Activated T-cell treated with anti-CD3 and anti-CD28 coated beads, Interleukin-2, amount 50 U/mL, for 24 hours (primary cell): ENCODE measurements around the gene ADAM19.

Source experiments
- DNase-seq: peaks from one replicate; pipeline ENCODE4 v3.0.0-alpha.2; 2020
- H3K27ac Mint-ChIP-seq: 2 replicates; pipeline ENCODE4 v1.8.0; 2020; ENCODE audit warnings: mild to moderate bottlenecking, mixed read lengths
- H3K27me3 Mint-ChIP-seq: 2 replicates; pipeline ENCODE4 v1.8.0; 2020; ENCODE audit warnings: mixed read lengths
- H3K36me3 Mint-ChIP-seq: 2 replicates; pipeline ENCODE4 v1.8.0; 2020; ENCODE audit warnings: low read depth, mixed read lengths
- H3K4me1 Mint-ChIP-seq: 2 replicates; pipeline ENCODE4 v1.8.0; 2020; ENCODE audit warnings: low read depth, mixed read lengths
- H3K4me3 Mint-ChIP-seq: 2 replicates; pipeline ENCODE4 v1.8.0; 2020; ENCODE audit warnings: mild to moderate bottlenecking, moderate library complexity, mixed read lengths
- H3K9me3 Mint-ChIP-seq: 2 replicates; pipeline ENCODE4 v1.8.0; 2020; ENCODE audit warnings: mixed read lengths

Gene ADAM19

DNA sequence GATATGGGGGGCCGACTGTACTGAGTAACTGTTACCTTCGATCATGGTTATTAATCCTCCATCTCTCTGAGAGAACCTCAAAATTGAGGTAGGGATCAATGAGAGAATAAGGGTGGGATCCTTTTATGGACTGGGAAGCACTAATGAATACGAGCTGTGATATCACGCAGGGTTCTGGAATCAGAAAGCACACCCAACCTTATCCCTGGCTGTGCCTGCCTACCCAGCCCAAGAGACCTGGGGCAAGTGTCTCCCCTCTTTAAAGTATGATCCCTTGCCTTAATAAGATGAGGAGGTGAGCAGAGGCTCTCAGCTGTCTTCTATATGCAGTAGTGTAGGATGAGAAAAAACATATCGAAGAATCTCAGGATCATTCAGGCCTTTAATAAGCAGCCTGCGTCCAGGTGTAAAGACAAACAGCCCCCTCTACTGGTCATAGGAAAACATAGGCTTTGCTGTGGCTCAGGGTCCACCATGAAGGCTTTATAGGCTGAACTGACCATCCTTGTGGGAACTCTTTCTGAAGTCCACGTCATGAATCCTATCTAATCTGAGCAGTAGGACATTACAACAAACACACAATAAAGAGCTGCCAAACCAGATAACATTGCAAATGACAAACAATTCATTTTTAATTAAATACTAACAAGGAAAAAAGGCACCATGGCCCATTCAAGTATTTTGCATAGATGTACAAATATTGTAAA lies 98.7 kb downstream of the ADAM19 start:
- H3K4me1 Mint-ChIP-seq = peaks cover 1% of the 10 kb centered on the region
- no peak overlapping the region for H3K4me3 Mint-ChIP-seq
- DNase-seq = peak; percentile 19

DNA sequence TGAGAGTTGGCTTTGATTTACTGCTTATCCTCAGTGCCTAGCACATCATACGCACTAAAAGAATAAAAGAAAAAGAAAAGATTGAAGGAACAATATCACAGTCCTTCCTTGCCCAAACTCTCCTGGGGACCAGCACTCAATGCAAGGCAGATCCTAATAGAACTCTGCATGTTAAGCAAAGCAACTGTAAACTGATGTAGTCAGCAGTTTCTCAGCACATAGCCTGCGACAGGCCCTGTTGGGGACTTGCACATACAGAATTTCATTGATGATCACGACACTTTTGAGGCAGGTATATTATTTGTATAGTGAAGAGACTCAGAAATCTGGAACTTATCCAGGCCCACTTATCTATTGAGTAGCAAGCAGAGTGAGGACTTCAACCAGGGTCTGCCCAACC lies 100.1 kb downstream of the ADAM19 start:
- H3K27ac Mint-ChIP-seq = no peak overlapping the region
- H3K27me3 Mint-ChIP-seq = no peaks in the 10 kb centered on the region
- no peaks in the 10 kb centered on the region for H3K9me3 Mint-ChIP-seq
- peaks cover 1% of the 10 kb centered on the region for H3K4me1 Mint-ChIP-seq
- H3K36me3 Mint-ChIP-seq = peaks cover 50% of the 10 kb centered on the region
- no peak overlapping the region for H3K4me3 Mint-ChIP-seq
- DNase-seq = no peak

More for the DNA sequence above, 98.7 kb downstream of the ADAM19 start:
- H3K27ac Mint-ChIP-seq = no peak overlapping the region
- H3K27me3 Mint-ChIP-seq = no peaks in the 10 kb centered on the region
- H3K9me3 Mint-ChIP-seq = no peaks in the 10 kb centered on the region
- H3K36me3 Mint-ChIP-seq = peaks cover 53% of the 10 kb centered on the region

DNA sequence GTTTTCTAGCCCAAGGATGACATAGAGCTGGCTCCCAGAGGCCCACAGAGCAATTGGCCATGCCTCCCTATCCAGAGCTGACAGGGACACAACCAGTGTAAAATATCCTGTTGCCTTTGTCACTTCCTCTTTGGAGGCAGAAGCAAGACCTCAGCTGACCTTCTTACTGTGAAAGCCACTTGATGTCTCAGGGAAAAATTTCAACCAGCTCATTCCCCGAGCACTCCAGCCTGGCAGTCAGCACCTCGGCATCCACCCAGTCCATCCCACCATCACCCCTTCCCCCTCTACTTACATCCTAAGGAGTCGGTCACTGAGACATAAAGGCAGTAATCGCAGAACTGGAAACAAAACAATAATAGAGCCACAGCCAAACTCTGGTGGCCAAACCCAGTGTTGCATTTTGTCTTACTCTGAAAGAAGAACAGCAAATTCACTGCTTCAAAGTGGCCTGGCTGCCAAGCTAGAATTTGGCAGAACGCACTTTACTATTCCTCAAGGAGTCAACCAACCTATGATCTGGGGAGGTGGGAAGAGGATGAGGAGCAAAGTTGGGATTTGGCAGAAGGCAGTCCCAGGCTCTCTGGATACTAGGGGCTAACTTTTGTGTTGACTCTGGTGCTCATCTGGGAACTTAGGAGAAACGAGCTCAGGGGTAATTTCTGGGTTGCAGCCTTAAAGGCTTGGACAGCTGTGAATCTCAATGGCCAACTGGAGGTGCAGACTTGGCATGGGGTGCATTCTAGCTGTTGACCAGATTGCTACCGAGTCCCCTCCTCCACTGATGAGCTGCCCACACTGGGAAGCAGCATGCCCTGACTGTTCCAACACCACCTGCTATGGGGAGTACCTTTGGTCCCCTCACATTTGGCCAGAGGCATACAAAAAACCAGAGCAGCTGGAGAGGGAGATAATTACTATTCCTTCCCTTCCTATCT lies 101.9 kb downstream of the ADAM19 start:
- Mint-ChIP-seq H3K4me1 (no peaks in the 10 kb centered on the region), H3K4me3 (no peak overlapping the region), H3K27ac (no peak overlapping the region), H3K36me3 (peaks cover 44% of the 10 kb centered on the region), H3K9me3 (no peaks in the 10 kb centered on the region), H3K27me3 (no peaks in the 10 kb centered on the region)
- no peak for DNase-seq

DNA sequence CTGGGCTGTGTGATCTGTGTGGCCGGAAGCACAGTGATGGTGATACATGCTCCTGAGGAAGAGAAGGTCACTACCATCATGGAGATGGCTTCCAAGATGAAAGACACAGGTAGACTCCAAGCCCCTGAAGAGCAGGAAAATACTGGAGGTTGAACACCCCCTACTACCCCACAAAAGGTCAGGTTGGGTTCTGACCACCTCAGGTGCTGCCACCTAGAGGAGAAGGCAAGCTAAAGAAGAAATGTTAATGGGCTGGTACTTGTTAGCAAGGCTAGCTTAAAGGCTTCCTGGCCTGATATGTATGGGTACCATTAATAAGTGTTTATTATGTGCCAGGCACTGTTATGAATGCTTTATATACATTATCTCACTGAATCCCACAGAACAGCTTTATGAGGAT lies 103.9 kb downstream of the ADAM19 start:
- no peak for DNase-seq
- Mint-ChIP-seq H3K27ac (no peak overlapping the region), H3K4me1 (no peaks in the 10 kb centered on the region)

DNA sequence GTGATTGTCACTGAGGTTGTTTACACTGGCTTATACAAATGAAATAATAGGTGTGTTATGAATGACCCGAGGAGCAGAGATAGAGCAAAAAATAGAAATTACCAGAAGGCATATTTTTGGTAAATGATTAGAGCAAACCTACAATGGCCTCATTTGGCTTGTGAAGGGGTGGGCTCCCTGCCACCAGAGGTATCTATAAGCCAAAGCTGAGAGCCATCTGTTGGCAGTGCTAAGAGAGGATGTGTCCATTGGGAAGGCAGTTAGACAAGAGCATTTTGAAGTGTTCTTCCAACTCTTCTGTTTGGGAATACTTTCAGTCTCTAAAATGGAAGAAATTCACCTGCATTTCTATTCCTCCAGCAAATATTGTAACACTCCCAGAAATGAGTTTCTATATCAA lies 104.9 kb downstream of the ADAM19 start:
- Mint-ChIP-seq H3K27ac (no peak overlapping the region), H3K9me3 (no peaks in the 10 kb centered on the region), H3K4me1 (peaks cover 6% of the 10 kb centered on the region), H3K36me3 (peaks cover 34% of the 10 kb centered on the region), H3K4me3 (no peak overlapping the region), H3K27me3 (peaks cover 3% of the 10 kb centered on the region)
- no peak for DNase-seq

More for the DNA sequence above, 103.9 kb downstream of the ADAM19 start:
- H3K36me3 Mint-ChIP-seq = peaks cover 31% of the 10 kb centered on the region
- H3K9me3 Mint-ChIP-seq = no peaks in the 10 kb centered on the region
- H3K4me3 Mint-ChIP-seq = no peak overlapping the region
- no peaks in the 10 kb centered on the region for H3K27me3 Mint-ChIP-seq

DNA sequence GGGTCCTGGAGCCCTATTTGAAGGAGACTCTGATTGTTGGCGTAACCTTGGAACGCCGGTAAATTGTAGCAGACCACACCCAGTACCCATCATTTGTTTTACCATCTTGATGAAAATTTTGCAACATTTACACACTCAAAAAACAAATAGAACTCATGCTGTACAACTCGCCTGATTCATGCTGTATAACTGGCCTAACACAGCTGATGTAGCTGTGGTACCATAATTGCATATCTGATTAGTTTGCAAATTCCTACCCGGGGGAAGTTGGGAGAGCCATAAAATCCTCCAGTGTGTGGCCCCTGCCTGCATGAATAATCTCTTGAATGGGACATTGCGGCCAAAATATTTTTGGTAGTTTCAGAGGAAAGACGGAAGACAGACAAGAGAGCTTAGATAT lies 105.9 kb downstream of the ADAM19 start:
- H3K4me1 Mint-ChIP-seq = peaks cover 15% of the 10 kb centered on the region
- peaks cover 37% of the 10 kb centered on the region for H3K36me3 Mint-ChIP-seq
- DNase-seq = no peak
- no peak overlapping the region for H3K27ac Mint-ChIP-seq
- H3K4me3 Mint-ChIP-seq = no peak overlapping the region
- H3K27me3 Mint-ChIP-seq = peaks cover 3% of the 10 kb centered on the region
- no peaks in the 10 kb centered on the region for H3K9me3 Mint-ChIP-seq

DNA sequence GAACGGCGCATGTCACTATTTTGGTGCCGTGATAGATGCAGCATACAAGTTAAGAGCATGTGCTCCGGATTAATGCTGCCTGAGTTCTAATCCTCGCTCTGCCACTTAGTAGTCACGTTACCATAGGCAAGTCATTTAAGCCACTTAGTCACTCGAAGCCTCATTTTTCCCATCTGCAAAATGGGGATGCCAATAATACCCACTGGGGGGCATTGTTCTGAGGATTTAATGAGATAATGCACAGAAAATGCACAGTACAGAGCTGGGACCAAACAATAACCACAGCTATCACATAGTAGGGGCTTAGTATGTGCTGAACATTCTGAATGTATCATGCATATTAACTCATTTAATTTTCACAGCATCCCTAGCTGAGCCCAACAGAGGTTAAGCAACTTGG lies 106.5 kb downstream of the ADAM19 start:
- H3K36me3 Mint-ChIP-seq = peaks cover 37% of the 10 kb centered on the region
- no peak overlapping the region for H3K27ac Mint-ChIP-seq
- no peaks in the 10 kb centered on the region for H3K9me3 Mint-ChIP-seq
- no peak overlapping the region for H3K4me3 Mint-ChIP-seq
- peaks cover 3% of the 10 kb centered on the region for H3K27me3 Mint-ChIP-seq
- peaks cover 22% of the 10 kb centered on the region for H3K4me1 Mint-ChIP-seq
- no peak for DNase-seq

DNA sequence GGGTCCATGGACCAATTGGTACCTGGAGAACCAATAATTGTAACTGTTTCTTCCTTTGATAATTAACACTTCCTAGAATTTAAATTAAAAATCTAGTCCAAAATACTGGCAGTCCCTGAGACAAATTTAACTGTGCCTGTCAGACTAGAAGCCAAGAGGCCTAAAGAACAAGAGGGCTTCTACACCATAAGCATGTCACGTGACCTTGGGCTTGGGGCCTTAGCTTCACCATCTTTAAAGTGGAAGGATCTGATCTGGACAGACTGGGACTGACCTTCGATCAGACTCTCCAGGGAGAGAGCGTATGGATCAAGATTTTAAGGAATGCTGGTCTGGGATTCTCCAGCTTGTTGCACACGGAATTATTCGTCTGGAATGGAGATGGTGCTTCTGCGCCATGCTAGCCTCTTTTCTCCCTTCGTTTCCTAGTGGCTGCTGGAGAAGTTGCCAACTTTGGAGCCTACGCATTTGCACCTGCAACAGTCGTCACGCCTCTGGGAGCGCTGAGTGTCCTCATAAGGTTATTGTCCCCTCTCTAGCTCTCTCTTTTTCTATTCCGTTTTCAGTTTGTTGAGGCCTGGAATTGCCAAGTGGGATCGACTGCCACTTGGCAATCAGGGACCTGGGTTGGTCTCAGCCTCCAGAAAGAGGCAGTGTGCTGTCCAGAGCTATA lies 107.1 kb downstream of the ADAM19 start:
- H3K27ac Mint-ChIP-seq = no peak overlapping the region
- peaks cover 6% of the 10 kb centered on the region for H3K27me3 Mint-ChIP-seq
- no peak overlapping the region for H3K4me3 Mint-ChIP-seq
- H3K4me1 Mint-ChIP-seq = peaks cover 28% of the 10 kb centered on the region
- peaks cover 36% of the 10 kb centered on the region for H3K36me3 Mint-ChIP-seq
- H3K9me3 Mint-ChIP-seq = no peaks in the 10 kb centered on the region
- no peak for DNase-seq

DNA sequence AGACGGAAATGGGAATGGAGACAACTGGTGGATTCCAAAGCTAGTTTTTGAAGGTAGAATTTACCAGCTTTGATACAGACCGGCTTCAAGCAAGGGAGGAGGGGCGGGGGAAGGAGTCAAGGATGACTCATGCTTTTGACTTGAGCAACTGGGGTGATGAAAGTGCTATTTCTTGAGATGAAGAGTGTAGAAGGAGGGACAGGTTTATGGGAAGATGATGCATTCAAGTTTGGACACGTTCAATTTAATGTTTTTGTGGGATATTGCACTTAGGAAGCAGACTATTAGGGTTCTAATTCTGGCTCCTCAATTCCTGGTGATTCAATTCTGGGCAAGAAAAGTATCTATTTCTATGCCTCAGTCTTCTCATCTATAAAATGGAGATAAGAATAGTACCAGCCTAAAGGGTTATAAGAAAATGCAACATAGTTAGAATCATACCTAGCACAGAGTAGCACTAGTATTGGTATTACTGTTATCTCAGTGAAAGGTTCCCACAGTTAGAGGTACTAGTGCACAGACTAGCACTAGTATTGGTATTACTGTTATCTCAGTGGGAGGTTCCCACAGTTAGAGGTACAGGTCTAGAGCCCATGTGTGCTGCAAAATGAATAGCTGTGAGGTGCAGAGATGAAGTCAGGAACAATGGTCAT lies 110.9 kb downstream of the ADAM19 start:
- Mint-ChIP-seq H3K9me3 (no peaks in the 10 kb centered on the region), H3K4me1 (peaks cover 46% of the 10 kb centered on the region), H3K27ac (peak overlapping the region; percentile 94), H3K27me3 (peaks cover 34% of the 10 kb centered on the region), H3K36me3 (peaks cover 21% of the 10 kb centered on the region), H3K4me3 (peak overlapping the region; percentile 45)
- peak; percentile 68 for DNase-seq

DNA sequence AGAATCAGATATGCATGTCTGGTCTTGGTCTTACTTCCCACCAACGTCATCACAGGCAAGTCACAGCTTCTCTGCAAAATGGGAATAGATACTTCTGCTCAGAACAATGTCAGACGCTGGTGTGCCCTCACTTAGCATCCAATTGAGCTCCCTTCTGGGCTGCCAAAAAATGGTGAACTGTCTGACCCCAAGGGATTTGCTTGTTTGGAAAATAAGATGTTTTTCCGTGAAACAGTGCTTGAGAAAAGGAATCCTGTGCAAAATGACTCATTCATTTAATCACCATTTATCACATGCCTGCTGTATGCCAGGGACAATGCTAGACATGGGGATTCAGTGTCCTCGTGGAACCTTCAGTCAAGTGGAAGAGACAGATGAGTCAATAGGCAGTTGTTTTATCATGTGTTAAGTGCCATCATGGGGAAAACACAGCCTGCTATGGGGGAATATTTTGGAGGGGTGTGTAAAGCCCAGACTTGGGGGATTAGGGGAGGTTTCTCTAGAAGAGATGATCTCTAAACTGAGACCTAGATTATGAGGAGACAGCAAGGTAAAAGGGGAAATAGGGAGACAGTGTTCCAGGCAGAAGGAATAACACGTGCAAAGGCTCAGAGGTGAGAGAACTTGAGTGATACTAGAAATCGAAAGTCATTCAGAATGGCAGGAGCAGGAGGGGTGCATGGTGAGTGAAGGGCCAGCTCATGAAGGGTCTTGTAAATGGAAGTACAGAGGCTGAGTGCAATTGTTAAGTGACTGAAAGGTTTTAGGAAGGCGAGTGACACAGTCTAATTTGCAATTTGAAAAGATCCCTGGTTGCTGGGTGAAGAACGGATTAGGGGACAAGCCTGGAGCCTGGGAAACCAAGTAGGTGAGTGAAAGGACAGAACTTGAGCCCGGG lies 111.7 kb downstream of the ADAM19 start:
- Mint-ChIP-seq H3K27me3 (peaks cover 41% of the 10 kb centered on the region), H3K9me3 (no peaks in the 10 kb centered on the region), H3K36me3 (peaks cover 21% of the 10 kb centered on the region), H3K27ac (peak overlapping the region; percentile 94), H3K4me3 (peak overlapping the region; percentile 45), H3K4me1 (peaks cover 49% of the 10 kb centered on the region)
- no peak for DNase-seq

DNA sequence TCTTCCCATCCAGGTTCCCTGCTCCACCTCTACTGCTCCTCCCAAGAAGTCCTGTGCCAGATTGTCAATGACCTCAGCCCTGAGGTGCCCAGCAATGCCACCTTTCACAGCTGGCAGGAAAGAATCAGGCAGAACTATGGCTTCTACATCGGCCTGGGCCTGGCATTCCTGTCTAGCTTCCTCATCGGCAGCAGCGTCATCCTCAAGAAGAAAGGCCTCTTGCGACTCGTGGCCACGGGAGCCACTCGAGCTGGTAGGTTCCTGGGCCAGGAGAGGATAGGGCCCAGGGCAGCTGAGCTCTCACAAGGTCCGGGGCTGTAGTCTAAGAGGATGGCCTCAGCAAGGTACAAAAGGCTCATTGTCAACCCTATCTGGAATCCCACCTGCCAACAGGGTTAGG lies 112.5 kb downstream of the ADAM19 start:
- Mint-ChIP-seq H3K4me1 (peaks cover 49% of the 10 kb centered on the region), H3K9me3 (no peaks in the 10 kb centered on the region), H3K4me3 (no peak overlapping the region), H3K36me3 (peaks cover 19% of the 10 kb centered on the region), H3K27me3 (peaks cover 47% of the 10 kb centered on the region), H3K27ac (peak overlapping the region; percentile 37)
- no peak for DNase-seq

DNA sequence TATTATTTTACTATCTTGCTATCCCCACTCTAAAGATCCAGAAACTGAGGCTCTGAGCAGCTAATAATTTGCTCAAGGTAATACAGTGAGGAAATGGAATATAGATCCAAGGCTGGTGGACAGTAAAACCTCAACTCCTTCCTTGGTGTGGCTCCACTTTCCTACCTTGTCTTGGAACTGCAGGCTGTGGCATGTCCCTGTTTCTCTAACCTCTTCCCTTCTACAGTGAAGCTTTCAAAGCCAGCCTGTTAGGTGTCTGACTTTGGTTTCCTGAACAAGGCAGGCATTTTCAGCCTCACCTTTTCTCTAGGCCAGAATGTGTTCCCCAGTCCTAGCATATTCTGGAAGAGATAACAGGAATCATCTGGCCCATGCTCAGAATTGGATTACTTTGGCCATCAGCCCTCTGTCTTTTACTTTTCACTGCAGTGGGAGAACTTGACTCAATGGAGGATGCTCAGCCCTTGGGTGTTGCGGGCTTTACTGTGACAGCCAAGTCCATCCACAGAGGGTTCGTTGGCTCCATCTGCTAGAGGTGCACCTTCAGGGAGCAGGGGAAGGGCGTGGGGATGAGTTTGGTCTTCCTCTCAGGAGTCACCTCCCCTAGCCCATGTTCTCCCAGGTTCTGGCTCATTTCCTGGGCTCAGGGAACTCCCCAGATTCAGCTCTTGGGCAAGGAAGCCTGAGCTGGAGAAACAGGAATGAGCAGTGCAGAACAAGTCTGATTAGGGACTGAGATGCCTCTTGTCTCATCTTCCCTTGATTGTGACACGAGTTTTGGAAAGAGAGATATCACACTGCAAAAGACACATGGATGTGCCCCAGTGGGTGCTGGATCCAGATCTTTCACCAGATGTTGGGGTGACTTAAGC lies 114.4 kb downstream of the ADAM19 start:
- Mint-ChIP-seq H3K9me3 (no peaks in the 10 kb centered on the region), H3K4me1 (peaks cover 46% of the 10 kb centered on the region), H3K27me3 (peaks cover 47% of the 10 kb centered on the region)

More for the DNA sequence above, 114.4 kb downstream of the ADAM19 start:
- H3K36me3 Mint-ChIP-seq = peaks cover 12% of the 10 kb centered on the region
- no peak for DNase-seq
- H3K4me3 Mint-ChIP-seq = peak overlapping the region; percentile 75
- peak overlapping the region; percentile 8 for H3K27ac Mint-ChIP-seq
